Endothelial cell of hepatic sinusoid (primary cell): ENCODE measurements around the gene TMED9.

ENCODE experiments used
- in situ Hi-C: cut with HindIII; loops from 2 replicates; pipeline ENCODE4 v1.10.0; 2017; ENCODE audit warnings: low sequenced_read_pairs

The TMED9 gene

GRCh38 chr5:177575488-177575887 is 16.5 kb upstream of the TMED9 start:
- in situ Hi-C loops, result no loop called here

- in situ Hi-C loops, result no loop called here
Measured at GRCh38 chr5:177576169-177576568, 15.8 kb upstream of the TMED9 start.

DNA sequence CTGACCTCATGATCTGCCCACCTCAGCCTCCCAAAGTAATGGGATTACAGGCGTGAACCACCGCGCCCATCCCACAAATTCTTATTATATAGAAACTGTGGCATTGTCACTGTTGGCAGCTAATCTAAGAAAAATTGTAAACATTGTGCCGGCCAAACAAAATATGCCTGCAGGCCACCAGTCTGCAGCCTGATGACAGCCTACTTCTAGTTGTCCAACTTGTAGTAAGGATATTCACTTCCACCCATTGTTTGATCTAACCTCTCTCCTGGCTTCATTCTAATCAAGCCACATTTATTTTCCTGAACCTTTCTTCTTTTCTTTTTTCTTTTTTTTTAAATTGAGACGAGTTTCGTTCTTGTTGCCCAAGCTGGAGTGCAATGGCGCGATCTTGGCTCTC is 13.7 kb upstream of the TMED9 start:
- in situ Hi-C loops, result no loop called here

- in situ Hi-C loops, result no loop called here
Measured at GRCh38 chr5:177588413-177588909, 3.5 kb upstream of the TMED9 start.

DNA sequence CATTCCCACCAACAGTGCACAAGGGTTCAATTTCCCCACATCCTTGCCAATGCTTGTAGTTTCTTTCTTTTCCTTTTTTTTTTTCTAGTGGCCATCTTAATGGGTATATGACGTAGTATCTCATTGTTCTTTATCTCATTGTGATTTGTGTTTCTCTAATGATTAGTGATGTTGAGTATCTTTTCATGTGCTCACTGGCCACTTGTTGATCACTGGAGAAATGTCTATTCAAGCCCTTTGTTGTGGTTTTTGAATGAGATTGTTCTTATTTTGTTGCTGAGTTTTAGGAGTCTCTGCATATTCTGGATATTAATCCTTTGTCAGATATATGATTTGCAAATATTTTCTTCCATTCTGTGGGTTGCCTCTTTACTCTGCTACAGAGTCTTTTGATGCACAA is 1.6 kb upstream of the TMED9 start:
- in situ Hi-C loops, result loop anchor here (5.0 kb wide), 1 partner anchor 38 kb away; the partner anchor contains the start of gene FAM193B

DNA sequence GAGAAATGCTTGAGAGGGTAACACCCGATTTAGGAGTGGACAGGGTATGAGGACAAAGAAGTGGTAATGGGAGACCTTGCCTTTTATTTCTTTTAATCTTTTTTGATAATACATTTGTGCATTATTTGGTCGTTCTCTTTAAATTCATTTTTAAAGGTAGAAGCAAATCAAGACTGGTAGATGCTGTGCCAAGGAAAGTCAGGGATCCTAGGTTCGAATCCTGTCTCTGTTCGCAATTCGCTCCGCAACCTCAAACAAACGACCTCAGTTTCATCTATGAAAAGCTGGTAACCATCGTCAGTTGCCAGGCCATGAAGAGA is 353 bp upstream of the TMED9 start:
- in situ Hi-C loops, result loop anchor here (5.0 kb wide), 1 partner anchor 39 kb away; the partner anchor contains the start of gene FAM193B

DNA sequence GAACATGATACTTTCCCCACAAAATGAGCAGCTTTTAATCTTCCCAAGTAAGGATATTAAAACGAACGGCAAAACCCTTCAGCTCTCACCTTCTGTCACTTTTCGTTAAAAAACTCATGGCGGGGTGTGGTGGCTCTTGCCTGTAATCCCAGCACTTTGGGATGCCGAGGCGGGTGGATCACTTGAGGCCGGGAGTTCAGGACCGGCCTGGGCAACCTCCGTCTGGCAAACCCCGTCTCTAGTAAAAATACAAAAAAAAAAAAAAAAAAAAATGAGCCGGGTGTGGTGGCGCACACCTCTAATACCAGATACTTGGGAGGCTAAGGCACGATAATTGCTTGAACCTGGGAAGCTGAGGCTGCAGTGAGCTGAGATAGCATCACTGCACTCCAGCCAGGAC is 902 bp downstream of the TMED9 start:
- in situ Hi-C loops, result loop anchor here (5.0 kb wide), 1 partner anchor 41 kb away; the partner anchor contains the start of gene FAM193B

- in situ Hi-C loops, result loop anchor here (5.0 kb wide), 1 partner anchor 41 kb away; the partner anchor contains the start of gene FAM193B
Measured at GRCh38 chr5:177593511-177593910, 1.5 kb downstream of the TMED9 start.

DNA sequence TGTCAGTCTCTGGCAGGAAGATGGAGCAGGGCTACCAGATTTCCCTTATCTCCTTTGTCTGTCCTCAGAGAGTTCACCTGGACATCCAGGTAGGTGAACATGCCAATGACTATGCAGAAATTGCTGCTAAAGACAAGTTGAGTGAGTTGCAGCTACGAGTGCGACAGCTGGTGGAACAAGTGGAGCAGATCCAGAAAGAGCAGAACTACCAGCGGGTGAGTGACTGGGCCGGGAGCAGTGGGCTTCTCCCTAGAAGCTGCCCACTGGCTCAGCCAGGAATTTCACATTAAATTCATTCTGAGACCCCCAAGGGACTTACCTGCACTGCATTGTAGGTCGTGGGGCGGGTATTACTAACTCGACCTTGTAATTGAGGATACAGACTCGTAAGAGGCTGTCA is 2.1 kb downstream of the TMED9 start:
- in situ Hi-C loops, result loop anchor here (5.0 kb wide), 1 partner anchor 42 kb away; the partner anchor contains the start of gene FAM193B

DNA sequence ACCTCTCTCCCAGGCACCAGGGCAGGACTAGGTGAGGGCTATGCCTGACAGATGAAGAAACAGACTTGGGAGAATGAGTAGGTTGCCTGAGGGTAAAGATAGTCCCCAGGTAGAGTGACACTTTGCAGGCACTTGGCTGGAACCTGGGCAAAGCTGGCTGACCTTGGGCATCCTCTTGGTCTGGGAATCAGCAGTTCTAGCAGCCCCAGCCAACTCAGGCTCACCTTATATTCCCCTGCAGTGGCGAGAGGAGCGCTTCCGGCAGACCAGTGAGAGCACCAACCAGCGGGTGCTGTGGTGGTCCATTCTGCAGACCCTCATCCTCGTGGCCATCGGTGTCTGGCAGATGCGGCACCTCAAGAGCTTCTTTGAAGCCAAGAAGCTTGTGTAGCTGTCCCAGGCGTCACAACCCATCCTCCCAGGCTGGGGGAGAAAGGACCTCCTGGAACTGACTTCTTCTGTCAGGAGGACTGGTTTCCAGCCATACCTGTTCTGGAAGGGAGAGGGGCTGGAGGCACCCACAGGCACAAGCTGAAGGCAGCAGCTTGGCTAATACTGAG is 3.1 kb downstream of the TMED9 start:
- in situ Hi-C loops, result no loop called here

DNA sequence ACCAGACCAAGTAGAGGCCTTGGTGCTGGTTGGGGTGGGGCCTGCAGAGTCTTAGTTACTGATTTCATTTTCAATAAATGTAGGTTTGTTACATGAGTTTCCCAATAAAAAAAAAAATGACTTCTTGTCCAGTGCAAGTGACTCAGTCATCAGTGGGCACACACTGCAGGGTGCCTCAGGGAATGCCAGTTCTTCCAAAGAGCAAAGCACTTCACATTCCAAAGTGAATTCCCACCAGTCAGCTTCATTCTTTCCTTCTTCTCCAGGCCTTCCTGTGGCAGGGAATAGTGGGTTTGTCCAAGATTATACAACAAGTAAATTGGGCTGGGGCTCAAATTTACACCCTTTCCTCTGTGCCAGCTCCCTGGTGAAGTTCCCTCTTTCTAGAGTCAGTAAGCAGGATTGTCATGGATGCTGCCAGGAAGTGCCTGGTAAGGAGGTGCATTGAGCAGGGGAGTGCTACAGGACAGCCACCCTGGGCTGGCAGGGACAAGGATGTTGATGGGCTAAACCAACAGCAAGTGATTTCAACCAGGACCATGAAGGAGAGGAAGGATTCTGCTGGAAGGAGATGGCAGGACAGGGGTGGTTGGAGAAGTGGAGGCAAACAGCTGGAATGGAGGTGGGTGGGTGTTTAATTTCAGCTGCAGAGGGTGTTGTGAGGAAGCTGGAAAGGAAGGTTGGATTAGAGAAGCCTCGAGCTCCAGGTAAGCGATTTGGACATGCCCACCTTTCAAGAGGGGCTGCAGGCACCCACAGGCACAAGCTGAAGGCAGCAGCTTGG is 4.2 kb downstream of the TMED9 start:
- in situ Hi-C loops, result no loop called here

DNA sequence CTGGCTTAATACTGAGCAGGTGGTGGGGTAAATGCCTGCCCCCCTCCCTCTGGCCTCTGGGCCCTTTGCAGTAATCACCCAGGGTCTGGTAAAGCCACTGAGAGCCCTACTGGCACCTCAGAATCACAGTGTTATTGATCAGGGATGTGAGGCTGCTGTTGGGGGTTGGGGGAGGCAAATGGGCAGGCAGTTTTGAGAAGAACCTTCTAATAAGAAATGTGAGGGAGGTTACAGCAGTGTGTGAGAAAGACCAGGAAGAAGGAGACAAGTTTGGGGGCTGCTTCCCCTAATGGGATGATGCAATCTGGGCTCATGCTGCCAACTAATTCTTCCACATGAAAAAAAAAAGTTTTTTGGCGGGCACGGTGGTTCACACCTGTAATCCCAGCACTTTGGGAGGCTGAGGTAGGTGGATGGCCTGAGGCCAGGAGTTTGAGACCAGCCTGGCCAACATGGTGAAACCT is 4.8 kb downstream of the TMED9 start:
- in situ Hi-C loops, result no loop called here

GRCh38 chr5:177598477-177598876 is 6.5 kb downstream of the TMED9 start:
- in situ Hi-C loops, result no loop called here

- in situ Hi-C loops, result no loop called here
Measured at GRCh38 chr5:177599731-177600507, 7.9 kb downstream of the TMED9 start, which contains the start of gene B4GALT7. Gene B4GALT7 (plus strand): TSS chr5:177600132. CDS start chr5:177600211, 79 bp downstream.

- in situ Hi-C loops, result no loop called here
Measured at GRCh38 chr5:177600508-177601018, 8.6 kb downstream of the TMED9 start.

DNA sequence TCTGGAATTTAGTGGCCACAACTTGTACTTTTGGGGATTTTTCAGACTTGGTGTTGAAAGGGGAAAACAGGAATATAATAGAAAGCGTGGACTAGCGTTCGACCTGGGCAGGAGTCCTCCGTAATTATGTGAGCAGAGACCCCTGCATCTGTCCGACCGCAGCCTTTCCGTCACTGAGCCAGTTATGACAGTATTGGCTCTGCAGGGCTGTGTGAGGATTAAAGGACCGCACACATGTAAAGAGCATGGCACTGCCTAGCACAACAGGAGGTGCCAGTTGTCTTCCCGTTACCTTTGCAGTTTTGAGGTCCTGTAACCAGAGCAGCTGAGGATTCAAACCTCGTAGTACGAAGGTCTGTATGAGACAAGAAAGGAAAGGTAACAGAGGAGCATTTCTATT is 9.1 kb downstream of the TMED9 start:
- in situ Hi-C loops, result no loop called here

GRCh38 chr5:177601577-177602457 is 9.8 kb downstream of the TMED9 start:
- in situ Hi-C loops, result no loop called here

- in situ Hi-C loops, result no loop called here
Measured at GRCh38 chr5:177602458-177602830, 10.4 kb downstream of the TMED9 start.

DNA sequence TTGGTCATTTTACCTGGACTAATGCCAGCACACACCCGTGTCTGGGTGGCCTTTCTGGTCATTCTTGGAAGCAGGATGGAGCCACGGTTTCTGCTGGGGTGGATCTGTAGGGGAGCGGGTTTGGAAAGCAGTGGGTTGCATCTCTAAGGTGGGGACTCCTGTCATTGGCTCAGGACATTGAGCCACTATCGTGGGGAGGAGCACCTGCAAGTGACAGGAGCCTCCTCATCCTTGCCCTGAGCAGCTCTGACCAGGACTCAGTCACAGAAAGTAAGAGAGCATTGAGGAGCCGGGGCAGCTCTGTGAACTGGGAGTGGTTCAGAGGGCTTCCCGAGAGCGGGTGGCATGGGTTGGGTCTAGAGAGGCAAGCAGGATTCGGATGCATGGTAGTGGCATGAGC is 11.6 kb downstream of the TMED9 start:
- in situ Hi-C loops, result no loop called here

DNA sequence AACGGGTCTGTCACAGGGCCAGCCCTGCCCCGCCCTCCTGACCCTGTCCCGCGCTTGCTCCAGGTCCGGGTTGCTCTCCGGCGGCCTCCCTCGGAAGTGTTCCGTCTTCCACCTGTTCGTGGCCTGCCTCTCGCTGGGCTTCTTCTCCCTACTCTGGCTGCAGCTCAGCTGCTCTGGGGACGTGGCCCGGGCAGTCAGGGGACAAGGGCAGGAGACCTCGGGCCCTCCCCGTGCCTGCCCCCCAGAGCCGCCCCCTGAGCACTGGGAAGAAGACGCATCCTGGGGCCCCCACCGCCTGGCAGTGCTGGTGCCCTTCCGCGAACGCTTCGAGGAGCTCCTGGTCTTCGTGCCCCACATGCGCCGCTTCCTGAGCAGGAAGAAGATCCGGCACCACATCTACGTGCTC is 12.1 kb downstream of the TMED9 start:
- in situ Hi-C loops, result no loop called here
